ENCODE measurements around the gene PRLH.
A peak's percentile ranks its signal among the peaks of the same experiment; 100 is the strongest.

Gene PRLH

DNA sequence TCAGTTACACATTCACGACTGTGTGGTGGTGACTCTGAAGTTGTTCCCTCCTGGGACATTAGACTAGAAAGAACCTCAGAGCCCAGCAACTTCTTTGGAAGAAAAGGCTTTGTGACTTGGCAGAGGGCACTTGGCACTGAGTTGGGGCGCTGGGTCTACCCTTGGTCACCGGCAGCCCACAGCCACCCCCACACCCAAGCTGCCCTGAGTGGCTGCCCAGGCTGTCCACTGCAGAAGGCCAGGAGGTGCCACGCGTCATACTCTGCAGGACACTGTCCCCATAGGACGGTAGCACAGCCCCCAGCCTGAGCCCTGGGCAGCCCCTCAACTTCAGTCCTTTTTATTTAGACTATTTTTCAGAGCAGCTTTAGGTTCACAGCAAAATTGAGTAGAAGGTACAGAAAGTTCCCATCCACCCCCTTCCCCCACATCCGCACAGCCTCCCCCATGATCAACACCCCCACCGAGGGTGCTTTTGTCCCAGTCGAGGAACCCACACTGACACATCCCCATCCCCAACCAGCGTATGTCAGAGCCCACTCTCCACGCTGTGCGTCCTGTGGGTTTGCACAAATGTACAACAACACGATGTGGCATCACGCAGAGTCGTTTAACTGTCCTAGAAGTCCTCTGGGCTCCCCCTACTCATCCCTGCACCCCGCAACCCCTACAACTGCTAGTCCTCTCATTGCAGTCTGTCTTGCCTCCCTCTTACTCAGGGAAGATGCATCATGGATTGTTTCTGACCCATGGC is 1.1 kb downstream of the PRLH start:
- DNase-seq: no peak

DNA sequence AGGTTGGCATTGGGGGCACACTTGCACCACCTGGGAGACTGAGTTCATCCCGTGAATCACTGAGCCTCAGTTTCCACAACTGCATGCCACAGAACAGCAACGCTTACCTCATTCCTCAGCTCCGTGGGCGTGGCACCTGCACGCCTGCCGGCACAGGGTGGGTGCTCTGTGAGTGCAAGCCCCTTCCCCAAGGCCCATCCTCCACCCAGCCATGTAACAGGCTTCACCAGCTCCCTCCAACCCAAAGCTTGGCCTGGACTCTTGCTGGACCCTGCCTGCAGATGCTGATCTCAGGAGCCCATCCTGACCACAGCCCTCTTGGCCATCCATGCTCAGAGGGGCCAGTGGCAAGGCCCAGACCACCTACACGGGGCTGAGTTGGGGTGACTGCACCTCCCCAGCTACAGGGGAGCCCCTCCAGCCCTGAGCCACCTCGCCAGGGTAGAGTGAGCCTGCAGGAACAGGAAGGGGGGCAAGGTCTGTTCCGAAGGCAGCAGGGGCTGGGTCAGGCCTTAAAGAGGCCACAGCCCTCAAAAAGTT is 1.8 kb downstream of the PRLH start:
- DNase-seq: no peak

DNA sequence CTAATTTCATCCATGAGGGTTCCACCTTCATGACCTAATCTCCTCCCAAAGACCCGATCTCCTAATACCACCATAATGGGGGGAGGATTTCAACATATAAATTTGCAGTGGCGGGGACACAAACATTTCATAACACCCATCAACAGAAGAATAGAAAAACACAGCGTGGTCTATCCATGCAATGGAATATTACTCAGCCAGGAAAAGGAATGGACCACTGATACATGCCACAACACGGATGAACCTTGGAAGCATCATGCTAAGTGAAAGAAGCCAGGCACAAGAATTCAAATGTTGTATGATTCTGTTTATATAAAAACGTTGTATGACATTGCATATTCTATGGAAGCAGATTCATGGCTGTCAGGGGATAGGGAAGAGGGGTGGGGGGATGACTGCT is 2.7 kb downstream of the PRLH start:
- no peak for DNase-seq

DNA sequence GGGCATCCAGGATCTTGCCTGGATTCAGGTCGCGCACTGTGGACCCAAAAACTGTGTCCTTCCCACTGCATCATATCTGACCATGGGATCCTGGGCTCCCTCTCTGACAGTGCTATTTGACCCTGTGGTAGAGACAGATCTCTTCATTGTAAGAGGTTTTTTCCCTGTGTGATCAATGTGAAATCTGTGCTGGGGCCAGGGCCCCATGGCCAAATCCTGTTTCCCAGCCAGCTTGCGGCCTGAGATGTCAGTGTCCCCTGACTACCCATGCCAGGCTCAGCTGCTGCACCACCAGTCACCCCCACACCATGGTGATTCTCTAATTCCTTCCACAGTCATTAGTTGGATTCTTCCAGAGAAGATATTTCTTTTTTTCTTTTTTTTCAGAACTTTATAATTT is 3.5 kb downstream of the PRLH start:
- no peak for DNase-seq

DNA sequence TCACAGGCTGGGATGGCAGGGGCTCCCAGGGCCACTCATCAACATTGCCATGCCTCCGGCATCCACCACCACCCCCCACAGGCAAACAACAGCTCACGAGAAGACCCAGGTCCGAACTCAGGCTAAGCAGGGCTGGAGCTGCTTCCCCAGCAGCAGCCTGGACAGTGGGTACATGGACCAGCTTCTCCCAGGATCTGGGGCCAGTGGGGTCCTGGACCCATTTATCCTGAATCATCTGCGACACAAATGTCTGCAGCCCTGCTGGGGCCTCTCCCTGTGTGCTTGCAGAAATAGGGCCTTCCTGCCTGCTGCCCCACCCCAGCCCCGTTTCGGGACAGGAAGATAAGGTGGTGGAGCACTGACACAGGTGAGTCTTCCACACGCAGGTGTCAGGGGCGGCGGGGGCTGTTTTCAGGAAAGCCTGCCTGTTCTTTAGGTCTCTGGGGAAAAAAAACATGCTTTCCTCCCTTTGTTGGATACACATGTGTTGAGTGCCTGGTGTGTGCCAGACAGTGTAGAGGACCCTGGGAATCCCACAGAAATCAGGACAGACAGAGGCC is 4.5 kb downstream of the PRLH start:
- no peak for DNase-seq

DNA sequence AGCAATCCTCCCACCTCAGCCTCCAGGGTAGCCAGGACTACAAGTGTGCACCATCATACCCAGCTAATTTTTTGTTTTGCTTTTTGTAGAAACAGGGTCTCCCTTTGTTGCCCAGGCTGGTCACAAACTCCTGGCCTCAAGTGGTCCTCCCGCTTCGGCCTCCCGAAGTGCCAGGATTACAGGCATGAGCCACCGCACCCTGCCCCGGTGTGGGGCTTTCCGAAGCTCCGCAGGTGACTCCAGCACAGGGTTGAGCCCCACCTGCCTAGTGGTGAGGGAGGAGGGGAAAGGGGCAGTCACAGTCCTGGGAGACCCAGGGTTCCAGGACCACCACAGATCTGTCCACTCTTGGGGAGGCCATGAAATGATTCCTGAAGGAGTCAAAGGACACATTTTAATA is 5.2 kb downstream of the PRLH start:
- no peak for DNase-seq

DNA sequence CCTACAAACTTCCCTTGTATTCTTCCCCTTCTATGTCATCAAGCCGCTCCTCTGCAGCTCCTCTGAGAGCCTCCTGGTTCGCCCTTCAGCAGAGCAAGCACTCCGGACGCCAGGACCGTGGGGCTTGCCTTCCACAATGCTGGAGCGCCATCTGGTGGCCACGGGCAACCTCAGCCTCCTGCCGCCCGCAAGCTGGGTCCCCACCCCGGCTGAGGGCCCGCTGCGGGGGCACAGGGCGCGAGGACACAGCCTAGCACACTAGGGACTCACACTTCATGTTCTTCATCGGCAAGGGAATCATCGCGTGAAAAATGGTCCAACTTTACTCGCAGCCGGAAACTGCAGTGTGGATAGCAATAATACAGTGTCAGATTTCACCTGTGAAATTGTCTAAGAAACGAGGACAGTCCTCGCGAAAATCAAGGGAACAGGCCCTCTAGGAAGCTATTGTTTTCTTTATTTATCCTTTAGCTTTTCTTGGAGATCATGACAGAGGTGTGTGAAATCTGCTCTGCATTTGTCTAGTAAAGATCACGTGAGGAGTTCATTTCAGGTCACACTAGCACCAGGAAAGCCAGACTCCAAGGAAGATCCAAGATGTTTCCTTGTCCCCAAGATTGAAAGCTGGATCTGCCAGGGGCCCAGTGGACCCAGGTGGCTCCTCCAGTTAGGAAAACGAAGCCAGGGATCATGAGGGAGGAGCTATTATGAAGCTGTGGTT is 5.8 kb downstream of the PRLH start:
- DNase-seq: peak; percentile 80

DNA sequence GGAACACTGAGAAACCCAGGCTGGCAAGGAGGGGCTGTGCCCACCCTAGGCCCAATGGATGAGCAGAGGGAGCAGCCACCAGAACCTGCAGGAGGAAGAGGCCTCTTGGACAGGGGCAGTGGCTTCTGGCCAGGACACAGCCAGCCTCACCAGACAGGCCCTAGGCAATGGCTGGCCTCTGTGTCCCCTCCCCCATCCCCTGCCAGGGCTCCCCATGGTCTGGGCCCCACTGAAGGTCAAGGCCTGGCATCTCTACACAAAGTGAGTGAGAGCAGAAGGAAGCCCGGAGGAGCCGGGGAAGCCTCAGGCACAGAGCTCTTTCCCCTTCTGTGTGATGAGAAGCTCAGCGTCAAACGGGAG is 6.3 kb downstream of the PRLH start:
- DNase-seq: no peak

DNA sequence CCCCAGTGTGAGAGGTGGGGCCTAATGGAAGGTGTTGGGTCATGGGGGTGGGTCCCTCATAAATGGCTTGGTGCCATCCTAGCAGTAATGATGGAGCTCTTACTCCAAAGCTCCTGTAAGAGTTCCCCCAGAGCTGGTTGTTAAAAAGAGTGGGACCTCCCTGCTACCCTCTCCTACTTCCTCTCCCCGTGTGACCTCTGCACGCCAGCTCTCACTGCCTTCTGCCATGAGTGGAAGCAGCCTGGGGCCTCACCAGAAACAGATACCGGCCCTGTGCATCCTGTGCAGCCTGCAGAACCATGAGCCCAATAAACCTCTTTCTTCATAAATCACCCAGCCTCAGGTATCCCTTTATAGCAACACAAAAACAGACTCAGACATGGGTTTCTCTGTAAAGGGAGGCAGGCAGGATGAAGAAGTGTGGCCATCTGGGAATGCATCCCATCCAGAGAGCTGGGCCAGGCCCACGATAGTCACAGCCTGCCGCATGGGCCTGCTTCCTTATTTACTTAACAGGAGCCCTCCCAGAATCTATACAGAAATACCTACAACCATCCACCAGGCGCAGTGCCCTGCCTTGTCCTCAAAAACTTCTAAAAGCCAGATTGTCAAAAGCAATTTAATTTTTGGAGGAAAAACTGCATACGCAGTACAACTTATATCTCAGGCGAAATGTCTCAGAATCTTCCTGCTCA is 7.5 kb downstream of the PRLH start:
- DNase-seq: no peak

DNA sequence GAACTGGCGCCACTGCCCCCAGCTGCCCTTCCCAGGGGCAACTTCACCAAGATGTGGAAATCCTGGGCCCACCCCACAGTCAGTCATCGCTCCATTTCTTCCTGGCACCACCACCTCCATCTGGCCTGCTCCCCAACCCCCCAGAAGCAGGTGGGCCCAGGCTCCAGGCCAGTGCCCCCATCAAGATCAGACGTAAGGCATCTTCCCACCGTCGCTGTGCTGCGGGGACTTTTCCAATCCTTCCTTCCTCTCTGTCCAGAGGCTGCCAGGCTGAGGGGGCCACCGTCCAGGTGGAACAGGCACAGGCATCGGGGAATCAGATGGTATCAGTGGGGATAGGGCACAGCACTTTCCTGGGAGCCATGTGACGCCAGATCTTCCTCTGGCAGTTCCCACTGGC is 8.1 kb downstream of the PRLH start:
- no peak for DNase-seq

DNA sequence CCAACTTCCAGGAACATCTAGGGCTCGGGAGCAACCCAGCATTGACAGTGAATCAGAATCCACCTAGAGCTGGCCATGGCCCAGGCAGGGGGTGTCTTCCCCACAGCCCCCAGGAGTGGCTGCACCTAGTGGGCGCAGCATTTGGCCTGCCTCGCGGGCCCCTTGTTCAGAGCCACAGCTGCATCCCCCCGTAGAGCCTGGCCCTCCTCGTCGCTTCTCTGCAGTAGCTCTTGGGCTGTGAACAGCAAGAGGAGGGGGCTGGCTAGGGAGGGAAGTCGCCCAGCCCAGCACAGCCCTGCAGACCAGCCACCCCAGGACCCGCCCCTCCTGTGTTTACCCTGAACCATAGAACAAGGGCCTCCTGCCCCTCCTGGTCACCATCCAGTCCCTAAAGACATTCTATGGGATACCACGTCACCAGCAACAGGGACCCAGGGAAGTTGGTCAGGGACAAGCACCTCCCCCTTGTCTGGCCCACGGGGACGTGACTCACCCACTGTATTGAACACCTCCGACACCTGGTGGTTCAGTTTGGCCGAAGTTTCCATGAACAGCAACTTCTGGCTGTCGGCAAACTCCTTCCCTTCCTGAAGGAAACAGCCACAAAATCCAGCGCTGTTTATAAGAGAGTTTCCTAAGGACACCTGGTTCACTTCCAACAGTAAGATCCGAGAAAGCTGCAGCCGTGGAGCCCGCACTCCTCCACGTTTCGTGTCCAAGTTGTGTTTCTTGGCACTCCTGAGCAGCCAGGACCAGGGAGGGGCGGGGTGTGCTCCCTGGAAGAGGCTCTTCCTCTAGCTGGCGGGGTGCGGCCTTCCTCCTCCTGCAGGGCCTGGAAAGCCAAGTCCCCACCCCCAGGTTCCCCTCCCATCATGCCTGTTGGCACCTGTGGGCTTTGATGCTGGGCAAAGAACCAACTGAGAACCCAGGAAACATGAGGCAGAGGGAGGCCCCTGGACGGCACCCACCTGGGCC is 8.8 kb downstream of the PRLH start:
- DNase-seq: no peak

DNA sequence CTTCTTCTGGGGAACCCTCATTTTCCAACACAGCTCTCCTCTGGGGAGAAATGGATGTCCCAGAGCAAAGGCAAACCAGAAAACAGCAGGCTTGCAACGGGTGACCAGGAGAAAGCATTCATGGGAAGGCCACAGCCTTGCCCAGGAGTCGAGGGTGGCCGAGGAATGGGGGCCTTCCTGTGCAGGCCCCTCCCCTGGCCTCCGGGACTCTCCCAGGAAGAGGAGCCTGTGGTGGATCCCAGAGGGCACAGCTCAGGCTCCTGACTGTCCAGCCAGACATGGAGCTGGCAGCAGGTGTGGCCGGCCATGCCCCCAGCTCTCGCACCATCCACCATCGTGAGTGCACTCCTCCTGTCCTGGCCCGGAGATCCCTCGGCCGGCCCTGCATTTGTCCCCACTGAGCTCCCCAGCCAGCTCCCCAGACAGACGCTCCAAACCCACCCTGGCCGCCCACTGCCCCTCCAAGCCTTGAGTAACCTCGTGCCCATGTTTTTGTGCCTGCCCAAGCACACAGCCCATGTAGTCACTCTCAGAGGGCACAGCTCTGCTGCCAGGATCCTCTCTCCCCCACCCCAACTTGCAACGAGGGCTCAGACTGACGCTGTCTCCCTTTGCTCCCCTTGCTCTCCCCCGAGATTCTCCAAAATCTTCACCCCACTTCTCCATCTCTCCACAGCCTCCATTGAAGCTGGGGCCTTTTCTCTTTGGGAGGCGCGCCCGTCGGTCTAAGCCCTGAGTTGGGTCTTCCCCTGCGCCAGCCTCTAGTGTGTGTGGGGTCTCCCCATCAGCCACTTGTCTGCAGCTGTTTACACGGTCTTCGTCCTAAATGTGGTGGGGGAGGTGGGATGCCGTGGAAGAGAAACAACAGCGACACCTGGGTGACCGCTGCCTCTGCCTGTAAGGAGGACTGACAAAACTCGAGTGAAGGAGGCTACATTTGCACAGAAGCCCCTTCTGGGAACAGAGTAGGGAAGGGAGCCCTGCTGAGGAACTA is 9.8 kb downstream of the PRLH start:
- no peak for DNase-seq

DNA sequence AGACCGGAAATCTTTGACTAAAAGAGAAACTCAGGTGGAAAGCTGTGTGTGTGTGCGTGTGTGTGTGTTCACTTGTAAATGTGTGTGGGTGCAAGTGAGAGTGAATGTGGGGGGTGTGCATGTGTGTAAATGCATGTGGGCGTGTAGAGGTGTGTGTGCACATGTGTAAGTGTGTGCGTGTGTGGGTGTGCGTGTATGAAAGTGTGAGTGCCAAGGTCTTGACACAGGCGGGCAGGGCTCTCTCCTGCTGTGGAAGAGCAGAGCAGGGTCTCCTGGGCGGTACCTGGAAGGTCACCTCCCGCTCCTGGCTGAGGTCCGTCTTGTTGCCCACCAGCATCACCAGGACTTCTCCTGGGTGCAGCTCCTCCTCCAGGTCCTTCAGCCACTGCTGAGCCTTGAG is 10.6 kb downstream of the PRLH start:
- no peak for DNase-seq

DNA sequence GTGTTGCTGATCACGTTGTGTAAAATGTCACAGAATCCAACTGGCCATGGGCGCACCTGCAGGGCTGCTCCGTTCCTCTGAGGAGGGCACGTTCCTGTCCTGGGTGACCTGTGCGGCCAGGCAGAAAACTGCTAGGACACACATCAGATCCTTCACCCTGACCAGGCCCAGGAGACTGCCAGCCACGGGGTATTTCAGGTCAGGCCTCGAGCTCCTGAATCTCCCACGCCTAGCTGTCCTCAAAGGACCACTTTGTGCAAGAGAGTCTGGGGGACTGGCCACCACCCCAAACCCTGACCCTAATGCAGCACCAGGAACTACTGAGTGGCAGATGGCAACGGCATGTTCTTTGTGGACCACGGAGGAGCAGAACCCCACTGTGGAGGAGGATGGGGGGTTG is 11.1 kb downstream of the PRLH start:
- no peak for DNase-seq

DNA sequence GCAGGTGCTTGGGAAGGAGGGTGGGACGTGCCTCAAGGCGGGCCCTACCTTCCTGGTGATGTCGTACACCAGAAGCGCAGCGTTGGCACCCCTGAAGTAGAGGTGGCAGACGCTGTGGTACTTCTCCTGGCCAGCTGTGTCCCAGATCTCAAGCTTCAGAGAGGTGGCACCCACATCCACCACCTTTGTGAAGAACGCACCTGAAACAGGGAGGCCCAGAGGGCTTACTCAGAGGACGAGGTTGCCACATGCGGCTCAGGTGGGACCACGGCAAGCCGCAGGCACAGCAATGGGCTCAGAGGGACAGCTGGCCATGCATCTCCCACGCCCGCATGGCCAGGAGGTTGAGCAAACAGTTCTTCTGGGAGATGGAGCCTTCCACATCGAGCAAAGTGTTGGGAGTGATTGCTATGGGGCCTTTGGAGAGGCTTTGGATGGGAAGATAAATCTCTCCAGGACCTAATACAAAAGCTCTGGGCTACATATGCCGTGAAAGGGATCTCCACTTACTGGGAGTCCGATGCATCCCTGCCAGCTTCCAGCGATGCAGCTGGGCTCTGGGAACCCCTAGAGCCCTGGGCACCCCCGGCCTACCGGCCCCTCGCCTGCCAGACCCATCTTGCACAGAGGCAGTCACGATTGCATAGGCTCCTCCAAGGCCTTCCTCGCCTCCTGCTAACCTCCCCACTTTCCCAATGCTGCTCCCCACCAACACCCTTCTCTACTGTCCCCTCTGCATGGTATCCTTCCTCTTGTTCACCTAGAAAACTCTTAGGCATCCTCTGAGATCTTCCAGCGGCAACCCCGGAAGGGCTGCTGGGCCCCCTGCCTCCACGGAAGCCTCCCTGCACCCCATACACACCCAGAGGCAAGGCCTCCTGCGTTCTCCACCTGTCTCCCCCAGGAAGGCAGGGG is 11.8 kb downstream of the PRLH start:
- no peak for DNase-seq

DNA sequence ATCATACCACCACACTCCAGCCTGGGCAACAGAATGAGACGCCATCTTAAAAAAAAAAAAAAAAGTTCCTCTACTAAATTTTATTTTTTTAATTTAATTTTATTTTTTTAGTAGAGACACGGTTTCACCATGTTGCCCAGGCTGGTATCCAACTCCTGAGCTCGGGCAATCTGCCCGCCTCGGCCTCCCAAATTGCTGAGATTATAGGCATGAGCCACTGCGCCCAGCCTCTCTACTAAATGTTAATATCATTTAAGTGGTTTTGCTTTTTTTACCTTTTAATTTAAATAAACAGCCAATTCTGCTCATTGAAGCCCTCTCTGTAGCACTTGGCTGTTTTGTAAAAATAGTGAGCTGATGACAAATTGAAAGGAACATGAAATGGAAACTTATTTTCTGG is 15.0 kb downstream of the PRLH start:
- no peak for DNase-seq

DNA sequence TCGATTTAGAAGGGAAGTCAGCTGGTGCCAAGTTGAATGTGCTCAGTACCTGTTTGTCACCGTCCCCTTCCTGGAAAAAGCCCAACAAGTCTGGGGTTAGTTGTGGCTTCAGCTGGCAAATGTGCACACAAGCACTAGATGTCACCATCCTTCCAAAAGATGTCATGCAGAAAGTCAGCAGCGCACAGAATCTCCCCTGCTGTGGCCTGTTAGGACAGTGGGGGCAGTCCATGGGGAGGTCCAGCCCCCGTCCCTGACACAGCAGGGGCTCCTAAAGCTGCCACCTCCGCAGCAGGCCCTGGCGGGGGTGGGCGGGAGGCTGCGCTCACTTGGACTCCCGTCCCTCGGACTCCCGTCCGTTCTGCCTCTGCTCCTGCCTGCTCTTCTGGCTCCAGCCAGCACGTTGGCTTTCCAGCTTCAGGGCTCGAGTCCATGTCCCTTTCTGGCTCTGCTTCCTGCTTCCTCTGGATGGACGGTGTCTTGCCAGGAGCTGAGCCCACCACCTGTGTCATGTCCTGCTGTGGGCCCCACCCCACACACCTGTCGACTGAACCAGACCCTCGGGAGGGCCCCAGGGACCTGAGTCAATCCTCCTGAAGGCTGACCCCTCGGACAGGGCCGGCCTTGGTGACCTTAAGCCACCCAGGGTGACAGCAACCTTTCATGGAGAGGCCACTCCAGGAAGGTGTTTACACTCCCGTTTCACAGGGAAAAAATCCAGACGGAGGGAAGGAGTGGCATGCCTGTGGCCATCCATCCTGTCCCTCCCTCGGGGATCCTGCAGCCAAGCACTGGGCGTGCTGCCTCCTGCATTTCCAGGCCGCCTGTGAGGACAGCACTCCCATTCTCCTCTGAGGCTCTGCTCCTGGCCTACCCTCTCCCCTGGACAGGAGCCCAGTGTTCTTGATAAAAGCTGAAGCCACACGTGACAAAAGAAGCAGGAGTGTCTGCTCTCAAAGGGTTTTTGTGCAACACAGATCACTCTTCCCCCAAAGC is 15.7 kb downstream of the PRLH start:
- DNase-seq: peak; percentile 51
